GM19193 (cell line): ENCODE data around the gene XYLT1.

Source experiments
- POLR2A ChIP-seq: IDR thresholded peaks from 4 replicates; pipeline ENCODE4 v1.6.1; 2011; ENCODE audit not compliant: insufficient read depth, insufficient read length; ENCODE audit errors: extremely low read depth

The XYLT1 gene

GRCh38 chr16:17321824-17322223 lies 148.9 kb downstream of the XYLT1 start:
- no peak for TF ChIP-seq POLR2A

GRCh38 chr16:17320009-17320408 lies 150.8 kb downstream of the XYLT1 start:
- no peak for TF ChIP-seq POLR2A

- TF ChIP-seq POLR2A: no peak
Observed at GRCh38 chr16:17318238-17318637, 152.5 kb downstream of the XYLT1 start.

GRCh38 chr16:17316005-17316404 lies 154.8 kb downstream of the XYLT1 start:
- no peak for TF ChIP-seq POLR2A

- no peak for TF ChIP-seq POLR2A
Observed at GRCh38 chr16:17313793-17314547, 156.8 kb downstream of the XYLT1 start.

- no peak for TF ChIP-seq POLR2A
Observed at GRCh38 chr16:17313085-17313611, 157.6 kb downstream of the XYLT1 start.

GRCh38 chr16:17312094-17312710 lies 158.6 kb downstream of the XYLT1 start:
- TF ChIP-seq POLR2A: no peak

- no peak for TF ChIP-seq POLR2A
Observed at GRCh38 chr16:17311333-17312093, 159.2 kb downstream of the XYLT1 start.

GRCh38 chr16:17309510-17309909 lies 161.2 kb downstream of the XYLT1 start:
- no peak for TF ChIP-seq POLR2A

- no peak for TF ChIP-seq POLR2A
Observed at GRCh38 chr16:17308186-17308585, 162.6 kb downstream of the XYLT1 start.

- no peak for TF ChIP-seq POLR2A
Observed at GRCh38 chr16:17307504-17307903, 163.3 kb downstream of the XYLT1 start.

- no peak for TF ChIP-seq POLR2A
Observed at GRCh38 chr16:17306745-17307144, 164.0 kb downstream of the XYLT1 start.

- TF ChIP-seq POLR2A: no peak
Observed at GRCh38 chr16:17305694-17306093, 165.1 kb downstream of the XYLT1 start.

GRCh38 chr16:17304491-17305119 lies 166.2 kb downstream of the XYLT1 start:
- no peak for TF ChIP-seq POLR2A

GRCh38 chr16:17304106-17304490 lies 166.7 kb downstream of the XYLT1 start:
- TF ChIP-seq POLR2A: no peak
